HG03064 (cell line): ENCODE data around the gene SLC22A4.

ENCODE experiments used
- ATAC-seq: cut with Tn5 transposase; IDR thresholded peaks from one replicate; pipeline ENCODE4 v1.9.1; 2021; ENCODE audit warnings: low read depth; ENCODE audit not compliant: unreplicated experiment

SLC22A4 gene

DNA sequence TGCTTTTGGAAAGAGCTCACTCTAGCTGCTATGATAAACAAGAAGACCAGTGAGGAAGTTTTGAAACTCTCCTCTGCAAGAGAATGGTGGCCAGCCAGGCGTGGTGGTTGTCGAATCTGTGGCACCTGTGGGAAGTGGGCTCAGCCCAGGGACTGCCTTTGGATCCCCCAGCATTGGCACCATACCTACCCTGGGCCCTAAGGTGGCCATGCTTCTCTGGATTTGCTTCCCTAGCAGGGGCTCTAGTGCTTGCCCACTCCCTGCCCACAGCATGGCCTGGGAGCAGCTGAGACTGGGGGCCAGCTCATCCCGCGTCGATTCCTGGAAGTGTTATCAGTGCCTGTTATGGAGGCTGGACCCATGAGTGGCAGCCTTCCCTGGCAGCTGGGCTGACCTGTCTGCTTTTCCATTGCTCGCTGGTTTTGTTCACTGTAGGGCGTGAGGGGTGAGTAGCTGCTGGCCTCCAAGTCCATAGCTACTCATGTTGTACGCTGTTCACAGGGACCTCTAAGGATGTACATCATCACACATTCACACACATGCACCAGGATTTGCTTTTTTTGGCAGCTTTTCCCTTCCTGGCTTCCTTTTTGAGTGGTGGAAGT lies 2.3 kb downstream of the SLC22A4 start:
- ATAC-seq: no peak

DNA sequence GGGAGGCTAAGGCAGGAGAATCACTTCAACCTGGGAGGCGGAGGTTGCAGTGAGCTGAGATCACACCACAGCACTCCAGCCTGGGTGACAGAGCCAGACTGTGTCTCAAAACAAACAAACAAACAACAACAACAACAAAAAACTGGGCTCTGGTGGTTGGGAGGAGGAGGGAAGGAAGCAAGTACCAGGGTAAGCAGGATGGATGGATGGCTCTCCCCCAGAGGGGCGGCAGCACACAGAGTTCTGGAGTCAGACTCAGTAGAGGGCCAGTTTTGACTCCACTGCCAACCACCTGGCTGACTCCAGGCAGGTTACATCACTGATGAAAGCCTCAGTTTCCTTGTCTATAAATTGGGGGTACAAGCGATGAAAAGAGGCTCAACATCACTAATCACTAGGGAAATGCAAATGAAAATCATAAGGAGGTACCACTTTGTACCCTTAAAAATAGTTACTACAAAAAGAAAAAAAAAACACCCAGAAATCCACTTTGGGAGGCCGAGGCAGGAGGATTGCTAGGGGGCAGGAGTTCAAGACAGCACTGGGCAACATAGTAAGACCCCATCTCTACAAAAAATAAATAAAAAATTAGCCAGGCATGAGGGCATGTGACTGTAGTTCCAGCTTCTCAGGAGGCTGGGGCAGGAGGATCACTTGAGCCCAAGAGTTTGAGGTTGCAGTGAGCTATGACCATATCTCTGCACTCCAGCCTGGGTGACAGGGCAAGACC lies 3.2 kb downstream of the SLC22A4 start:
- ATAC-seq: no peak

DNA sequence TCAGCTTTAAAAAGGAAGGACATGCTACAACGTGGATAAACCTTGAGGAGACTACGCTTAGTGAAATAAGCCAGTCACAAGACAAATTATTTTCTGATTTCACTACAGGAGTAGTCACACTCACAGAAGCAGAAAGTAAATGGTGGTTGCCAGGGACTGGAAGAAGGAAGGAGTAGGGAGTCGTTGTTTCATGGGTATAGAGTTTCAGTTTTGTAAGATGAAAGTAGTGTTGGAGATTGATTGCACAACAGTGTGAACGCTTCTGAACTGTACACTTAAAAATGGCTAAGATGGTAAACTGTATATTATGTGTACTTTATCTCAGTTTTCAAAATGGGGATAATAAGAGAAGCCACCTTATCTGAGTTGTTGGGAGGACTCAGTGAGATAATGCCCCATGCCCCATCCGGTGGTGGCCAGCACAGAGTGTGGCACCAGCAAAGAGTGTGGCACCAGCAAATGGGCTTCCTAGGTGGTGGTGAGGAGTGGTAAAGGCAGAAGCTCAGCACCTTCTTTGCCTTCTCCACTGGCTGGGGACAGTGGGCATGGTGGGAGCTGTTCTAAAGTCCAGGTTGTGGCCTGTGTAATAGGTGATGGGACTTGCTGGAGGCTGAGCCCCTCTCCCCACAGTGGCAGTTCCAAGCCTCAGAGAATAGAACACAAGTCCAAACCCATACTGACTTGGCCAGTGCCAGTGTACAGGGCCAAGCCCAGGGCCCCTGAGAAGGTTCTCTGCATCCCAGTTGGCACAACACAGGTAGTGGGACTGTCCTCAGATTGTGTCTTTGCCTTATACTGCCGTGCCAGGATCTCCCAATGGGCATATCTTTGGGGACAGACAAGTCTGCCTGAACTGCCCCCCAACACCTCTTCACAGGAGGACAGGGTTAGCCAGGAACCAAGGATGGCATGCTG lies 4.4 kb downstream of the SLC22A4 start:
- ATAC-seq: no peak

DNA sequence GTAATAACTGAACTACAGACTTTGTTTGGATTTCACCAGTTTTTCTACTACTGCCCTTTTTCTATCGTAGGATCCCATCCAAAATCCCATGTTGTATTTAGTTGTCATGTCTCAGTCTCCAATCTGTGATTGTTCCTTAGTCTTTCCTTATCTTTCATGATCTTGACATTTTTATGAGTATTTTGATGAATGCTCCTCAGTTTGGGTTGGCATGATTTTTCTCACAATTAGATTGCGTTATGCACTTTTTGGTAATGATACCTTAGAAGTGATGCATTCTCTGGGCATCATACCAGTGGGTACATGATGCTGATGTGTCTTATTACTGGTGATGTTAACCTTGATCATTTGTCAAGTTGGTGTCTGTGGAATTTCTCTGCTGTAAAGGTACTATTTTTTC lies 5.7 kb downstream of the SLC22A4 start:
- ATAC-seq: no peak

DNA sequence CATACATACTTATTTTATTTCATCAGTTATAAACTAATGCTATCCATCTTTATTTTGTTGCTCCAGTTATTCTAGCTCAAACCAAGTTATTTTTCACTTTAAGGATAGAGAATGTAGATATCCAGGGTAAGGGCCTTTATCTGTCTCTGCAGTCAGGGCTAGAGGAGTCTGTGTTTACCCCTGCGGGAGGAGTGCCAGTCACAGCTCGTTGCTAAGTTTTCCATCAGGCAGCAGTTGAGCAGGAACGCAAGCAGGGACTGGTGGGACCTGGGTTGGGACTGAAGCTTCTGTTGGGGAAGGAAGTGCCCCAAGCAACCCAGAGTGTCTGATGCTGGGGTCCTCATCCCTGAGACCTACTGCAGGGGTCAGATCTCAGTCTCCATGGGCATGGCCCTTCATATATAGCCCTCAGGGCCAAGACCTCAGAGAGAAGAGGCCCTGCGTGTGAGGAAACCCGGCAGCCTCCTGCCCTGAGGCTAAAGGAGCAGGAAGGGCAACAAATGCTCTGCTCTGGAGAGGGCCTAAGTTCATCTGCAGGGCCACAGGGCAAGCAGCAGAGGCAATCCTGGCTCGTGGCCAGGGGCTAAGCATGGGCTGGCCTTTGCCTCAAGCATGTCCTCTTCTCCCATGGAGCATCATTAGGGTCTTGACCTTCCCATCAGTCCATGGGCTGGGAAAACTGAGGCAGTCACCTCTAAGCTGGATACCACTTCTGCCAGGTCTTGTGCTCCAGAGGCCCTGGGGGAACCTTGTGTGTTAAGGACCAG lies 6.6 kb downstream of the SLC22A4 start:
- no peak for ATAC-seq

DNA sequence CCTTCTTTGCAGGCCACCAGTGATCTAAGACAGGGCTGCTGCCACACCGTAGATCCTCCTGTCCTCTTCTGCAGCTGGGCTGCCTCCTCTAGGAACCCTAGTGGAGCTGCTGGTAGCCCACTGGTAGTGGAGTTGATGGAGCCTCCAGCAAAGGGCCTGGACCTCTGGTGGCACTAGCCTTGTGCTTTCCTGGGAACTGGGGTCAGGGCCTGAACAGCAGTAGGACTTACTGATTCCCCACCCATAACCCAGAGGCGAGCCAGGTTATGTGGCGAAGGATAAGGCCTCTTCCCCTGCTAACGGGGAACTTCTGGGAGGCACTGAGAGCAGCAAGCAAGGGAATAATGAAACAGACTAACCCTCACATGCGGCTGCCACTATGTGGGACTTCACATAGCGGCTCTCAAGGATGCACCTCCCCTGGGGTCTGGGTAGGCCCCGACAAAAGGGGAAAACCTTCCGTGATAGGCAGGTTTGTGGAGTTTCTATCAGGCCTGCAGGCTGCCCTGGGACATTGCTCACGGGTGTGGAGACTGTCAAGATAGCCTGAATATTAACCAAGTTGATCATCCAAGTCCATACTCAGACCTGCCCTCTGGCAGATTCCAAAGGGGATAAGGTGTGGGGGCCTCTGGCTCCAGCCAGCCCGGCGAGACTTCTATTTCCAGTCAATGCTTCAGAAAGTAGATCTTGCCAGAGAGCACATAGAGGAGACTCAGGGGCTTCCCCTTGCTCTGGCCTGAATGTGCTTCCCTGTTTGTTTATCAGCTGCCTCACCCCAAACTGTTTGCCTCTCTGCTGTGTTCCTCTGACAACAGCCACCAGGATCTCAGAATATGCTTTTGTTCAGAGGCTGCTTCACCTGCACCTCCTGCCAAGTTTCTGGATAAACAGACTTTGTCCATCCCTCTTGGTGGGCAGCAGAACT lies 7.4 kb downstream of the SLC22A4 start:
- no peak for ATAC-seq

DNA sequence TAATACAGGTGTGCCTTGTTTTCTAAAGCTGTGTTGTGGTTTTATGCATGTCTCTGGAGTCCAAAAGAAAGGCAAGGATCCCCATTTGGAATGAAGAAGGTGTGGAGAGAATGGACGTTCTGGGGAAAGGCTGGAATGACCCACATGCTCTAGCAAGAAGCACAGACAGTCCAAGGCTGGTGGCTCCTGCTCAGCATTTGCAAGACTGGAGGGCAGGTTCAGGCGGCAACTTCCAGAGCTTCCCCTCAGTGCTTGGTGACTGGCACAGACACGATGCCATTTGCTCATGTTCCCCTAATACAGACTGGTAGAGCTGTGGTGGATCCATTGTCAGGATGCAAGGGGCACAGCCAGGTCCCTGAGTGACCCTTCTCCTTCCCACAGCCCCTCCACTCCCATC lies 8.2 kb downstream of the SLC22A4 start:
- ATAC-seq: no peak

DNA sequence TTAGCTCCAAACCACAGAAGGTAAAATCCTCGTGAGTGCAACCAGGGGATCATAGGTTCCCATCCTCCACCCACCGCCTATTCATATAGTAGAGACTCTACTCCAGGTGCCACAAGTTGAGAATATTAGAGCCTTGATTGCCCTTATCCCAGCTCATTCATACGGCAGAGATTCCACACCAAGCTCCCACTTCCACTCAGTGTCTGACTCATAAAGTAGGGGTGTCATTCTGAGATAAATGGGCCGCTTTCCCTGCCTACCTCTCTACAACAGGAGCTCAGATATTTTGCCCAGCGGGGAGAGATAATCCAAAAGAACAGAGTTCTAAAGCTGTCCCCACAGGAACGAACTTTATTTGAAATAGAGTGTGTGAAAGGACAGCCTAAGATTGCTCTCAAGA lies 9.4 kb downstream of the SLC22A4 start:
- ATAC-seq: no peak

DNA sequence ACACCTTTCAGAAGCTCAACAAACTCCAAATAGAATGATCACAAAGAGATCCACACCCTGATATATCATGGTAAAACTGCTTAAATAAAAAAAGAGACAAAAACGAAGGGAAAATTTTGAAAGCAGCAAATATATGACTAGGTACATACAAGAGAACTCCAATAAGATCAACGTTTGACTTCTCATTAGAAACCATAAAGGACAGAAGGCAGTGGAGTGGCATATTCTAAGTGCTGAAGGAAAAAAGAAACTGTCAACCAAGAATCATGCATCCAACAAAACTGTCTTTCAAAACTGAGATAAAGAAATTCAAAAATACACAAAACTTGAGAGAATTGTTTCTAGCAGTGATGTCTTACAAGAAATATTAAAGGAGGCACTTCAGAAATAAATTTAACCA lies 11.2 kb downstream of the SLC22A4 start:
- no peak for ATAC-seq

DNA sequence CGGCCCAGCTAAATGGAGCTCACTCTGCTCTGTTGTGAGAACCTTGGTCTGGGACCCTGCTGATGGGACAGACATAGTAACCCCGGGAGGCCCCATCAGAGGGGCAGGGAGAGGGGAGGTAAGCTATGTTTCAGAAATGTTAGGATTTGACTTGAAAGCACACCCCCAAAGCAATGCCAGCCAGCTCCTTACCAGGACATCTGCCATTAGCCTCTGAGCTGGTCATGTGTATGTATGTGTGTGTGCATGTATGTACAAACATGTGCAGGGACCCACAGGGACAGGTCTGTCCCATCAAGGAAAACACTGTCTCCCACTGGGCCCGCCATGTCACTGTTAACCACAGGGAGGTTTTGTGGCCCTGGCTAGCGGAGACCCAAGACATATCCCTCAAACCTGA lies 14.5 kb downstream of the SLC22A4 start:
- no peak for ATAC-seq

DNA sequence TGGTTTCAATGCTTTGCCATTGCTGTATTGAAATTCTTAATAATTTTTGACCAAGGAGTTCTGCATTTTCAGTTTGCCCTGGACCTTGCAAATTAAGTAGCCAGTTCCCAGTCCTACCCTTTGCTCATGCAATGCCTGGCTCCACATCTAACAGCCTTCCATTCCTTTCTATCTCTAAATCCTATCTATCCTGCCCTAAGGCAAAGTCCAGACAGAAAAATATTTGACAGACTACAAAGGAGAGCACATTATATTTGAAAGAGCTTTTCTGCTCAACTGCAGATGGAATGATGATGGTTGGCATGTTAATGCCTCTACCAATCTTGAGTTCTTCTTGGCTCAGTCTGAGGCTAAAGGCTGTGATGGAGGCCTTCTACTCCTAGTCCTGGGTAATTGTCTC lies 15.5 kb downstream of the SLC22A4 start:
- no peak for ATAC-seq

DNA sequence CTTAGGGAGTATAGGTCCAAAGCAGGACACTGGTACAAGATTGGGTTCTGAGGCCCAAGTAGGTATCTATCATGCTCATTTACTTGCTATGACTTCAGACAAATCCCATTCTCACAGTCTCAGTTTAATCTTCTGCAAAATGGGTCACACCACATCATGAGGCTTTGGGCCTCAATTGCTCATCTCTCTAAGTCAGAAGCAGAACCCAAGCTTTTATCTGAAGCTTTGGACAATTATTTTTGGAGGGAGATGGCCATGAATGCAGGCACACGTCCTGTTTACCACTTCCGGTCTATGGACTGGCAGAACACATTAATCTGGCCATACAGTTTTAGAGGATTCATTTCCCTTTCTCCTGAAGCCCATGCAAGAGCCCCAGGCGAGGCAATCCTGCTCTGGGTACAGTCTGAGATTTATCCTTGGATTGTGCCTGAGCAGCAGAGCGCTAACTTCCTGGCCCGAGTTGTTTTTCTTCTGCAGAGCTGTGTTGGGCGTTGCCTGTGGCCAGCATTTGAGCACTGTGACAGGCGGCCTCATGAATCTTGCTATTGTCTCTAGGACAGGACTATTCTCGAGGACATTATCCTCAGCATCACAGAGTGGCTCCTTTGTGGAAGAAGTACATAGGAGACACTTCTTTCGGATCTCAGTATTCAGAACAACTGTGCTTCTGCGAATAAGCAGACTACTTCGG lies 16.1 kb downstream of the SLC22A4 start:
- no peak for ATAC-seq

DNA sequence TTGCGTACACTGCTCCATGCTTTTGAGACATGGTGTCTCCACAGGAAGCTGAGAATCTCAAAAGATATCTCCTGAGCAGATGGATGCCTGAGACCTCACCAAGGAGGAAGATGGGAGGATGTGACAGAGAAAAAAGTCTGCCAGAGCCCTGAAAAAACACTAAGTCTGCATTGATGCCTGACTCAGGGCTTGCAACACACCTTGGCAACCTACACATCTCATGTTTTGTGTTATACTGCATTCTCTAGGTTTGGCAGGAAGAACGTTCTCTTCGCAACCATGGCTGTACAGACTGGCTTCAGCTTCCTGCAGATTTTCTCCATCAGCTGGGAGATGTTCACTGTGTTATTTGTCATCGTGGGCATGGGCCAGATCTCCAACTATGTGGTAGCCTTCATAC lies 19.2 kb downstream of the SLC22A4 start:
- ATAC-seq: no peak

DNA sequence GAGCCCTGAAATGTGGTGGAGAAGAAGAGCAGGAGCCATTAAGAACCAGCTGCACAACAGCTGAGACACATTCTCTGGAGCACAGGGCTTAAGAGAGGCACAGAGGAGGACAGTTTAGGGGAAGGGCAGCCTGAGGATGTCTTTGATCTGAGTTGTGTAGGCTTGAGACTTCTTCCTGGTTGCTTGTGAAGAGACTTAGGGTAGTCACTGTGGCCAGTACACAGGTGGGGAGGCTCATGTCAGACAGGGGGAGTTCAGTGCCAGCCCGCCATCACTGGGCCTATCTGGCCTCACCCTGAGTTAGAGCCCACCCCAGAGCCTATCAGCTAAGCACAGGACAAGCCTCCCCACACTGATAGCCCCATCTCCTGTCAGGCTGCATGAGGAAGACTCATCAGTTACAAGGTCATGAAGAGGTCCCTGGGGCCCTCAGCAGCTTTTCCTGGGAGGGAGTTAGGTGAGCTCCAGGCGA lies 19.8 kb downstream of the SLC22A4 start:
- ATAC-seq: no peak

DNA sequence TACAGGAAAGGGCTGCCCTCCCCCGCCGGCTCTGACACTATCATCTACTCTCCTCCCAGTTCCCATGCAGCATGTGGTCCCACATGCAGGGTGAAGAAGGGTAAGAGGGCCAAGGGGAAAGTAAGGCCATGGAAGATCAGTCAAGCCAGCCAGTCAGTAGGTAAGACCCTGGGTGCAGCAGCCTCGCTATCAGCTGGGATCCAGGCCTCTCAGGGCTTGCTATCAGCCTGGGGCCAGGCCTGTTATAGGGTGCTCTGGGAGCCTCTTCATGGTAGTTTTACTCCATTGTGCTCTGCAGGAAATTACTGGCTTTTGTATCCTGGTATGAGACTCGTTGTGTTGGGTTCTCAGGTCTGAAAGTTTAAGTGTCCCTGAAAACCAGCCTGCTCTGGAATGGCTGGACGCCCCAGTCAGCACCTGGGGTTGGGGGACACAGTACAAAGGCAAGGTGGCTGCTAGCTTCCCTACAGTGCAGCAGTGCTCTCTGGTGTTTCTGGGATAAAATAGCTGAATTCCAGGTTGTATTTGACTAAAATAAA lies 21.4 kb downstream of the SLC22A4 start:
- ATAC-seq: no peak

DNA sequence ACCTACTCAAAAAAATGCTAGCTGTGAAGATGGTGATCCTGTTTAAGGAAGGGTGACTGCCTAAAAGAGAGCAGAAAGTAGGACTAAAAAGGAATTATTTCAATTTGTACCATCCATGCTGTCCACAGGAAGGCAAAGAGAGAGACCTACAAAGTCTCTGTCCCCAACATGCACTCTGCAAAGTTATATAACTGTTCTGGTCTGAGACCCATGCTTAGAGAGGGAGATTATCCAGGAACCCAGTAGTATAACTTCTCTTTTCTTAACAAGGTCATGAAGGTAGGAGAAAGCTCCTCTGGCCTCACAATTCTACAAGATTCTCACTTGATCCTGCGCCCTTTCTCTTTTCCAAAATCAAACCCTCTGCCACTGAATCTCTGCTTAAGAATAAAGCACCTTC lies 25.8 kb downstream of the SLC22A4 start:
- ATAC-seq: no peak

DNA sequence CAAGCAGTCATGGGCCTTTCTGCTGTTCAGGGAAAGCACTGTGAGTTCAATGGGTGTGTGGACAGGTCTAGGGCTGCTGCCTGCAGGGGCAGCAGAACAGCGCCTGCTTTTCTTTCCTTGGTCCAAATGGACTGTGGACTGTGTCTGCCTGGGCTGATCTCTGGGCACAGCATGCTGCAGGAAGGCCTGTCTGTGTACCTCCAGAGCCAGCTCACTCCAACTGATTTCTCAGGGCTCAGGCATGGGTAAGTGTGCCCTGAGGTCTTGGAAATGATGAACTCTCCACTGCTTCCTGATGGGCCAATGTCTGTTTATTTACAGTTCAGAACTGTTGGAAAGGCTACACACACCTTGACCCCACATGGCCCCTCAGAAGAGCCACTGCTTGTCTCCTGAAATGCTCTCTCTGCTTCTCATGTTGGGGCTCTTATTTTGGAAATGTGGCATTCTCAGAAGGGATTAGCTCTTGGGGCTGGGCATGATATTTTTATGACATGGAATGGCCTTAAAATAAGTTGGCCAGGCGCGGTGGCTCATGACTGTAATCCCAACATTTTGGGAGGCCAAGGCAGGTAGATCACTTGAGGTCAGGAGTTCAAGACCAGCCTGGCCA lies 27.0 kb downstream of the SLC22A4 start:
- ATAC-seq: no peak

DNA sequence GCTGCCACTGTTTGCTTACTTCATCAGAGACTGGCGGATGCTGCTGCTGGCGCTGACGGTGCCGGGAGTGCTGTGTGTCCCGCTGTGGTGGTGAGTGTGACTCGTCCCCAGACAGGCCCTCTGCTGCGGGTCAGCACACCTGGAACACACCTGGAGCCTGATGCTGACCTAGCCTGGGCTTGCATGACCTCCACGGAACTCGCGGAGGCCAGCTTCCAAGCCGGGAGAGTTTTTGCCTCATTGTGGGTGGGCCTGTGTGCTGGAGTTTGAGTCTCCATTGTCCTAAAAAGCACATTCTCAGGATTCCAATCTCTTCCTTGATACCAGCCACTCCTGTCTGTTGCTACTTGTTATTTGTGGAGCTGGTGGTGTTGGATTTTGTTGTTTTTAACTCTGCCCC lies 28.1 kb downstream of the SLC22A4 start:
- no peak for ATAC-seq
